Activated T-cell treated with anti-CD3 and anti-CD28 coated beads for 24 hours (primary cell): ENCODE data around the gene TTF2.

Source experiments
- DNase-seq: peaks from one replicate; pipeline ENCODE4 v3.0.0-alpha.2; 2020; ENCODE audit warnings: low read depth

TTF2 gene

GRCh38 chr1:117059678-117060440, at the start of gene TTF2:
Gene TTF2 (plus strand): TSS chr1:117060326. CDS start chr1:117060347, 21 bp downstream.
- DNase-seq: peak; percentile 94

- no peak for DNase-seq
These were observed 48.8 kb upstream of the TTF2 start for GRCh38 chr1:117011334-117011733.

DNA sequence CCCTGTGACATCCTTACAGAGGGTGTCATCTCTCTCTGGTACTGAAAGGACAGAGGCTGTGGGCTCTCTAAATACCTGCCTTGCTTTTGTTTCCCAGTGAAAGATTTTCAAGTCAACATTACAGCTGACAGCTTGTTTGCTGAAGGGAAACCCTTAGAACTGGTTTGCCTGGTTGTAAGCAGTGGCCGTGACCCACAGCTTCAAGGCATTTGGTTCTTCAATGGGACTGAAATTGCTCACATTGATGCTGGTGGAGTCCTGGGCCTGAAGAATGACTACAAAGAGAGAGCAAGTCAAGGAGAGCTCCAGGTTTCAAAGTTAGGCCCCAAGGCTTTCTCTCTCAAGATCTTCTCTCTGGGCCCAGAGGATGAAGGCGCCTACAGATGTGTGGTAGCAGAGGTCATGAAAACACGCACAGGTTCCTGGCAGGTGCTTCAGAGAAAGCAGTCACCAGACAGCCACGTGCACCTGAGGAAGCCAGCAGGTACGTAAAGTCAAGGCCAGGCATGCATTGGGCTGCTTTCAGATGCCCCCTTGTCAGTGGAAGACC, 46.7 kb upstream of the TTF2 start:
- no peak for DNase-seq

DNA sequence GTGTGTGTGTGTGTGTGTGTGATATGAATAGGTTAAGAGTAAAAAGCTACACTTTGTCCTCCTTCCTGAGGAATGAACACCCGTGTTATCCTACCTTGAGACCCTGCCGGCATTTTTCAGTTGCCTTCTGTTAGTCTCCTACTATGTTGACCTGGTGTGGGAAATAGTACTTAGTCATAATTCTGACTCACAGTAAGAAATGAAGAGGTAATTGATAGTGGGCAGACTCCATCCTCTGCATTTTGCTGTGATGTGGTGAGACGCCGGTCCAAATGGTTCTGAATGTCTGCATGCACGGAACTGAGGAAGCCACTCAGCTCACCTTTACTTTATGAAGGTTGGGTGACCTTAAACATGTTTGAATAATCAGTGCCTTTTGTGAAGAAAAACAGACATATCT, 45.9 kb upstream of the TTF2 start:
- no peak for DNase-seq

- no peak for DNase-seq
These were observed 44.4 kb upstream of the TTF2 start for GRCh38 chr1:117015724-117016123.

DNA sequence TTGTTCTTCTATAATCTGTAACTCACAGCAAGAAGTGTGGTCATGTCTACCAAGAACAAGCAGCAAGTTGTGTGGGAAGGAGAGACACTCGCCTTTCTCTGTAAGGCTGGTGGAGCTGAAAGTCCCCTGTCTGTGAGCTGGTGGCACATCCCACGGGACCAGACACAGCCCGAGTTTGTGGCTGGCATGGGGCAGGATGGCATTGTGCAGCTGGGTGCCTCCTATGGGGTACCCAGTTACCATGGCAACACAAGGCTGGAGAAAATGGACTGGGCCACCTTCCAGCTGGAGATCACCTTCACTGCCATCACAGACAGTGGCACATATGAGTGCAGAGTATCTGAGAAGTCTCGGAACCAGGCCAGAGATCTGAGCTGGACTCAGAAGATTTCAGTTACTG, 43.1 kb upstream of the TTF2 start:
- DNase-seq: no peak

DNA sequence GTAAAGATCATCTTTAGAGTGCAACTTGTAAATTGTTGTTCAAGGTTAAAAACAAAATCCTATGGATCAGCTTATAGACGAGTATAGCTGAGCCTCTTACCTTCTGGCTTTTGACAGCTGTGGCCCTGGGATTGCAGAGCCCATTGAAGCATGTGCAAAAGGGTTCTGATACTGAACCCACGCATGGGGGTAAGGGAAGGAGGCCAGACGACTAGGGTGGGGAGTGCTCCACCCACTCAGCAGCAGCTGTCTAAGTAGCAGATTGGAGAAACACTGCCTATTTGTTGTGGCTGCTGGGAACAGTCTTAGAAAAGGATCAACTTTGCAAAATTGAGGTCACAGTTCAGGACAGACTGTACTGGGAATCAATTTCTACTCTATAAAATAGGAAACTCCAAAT, 42.5 kb upstream of the TTF2 start:
- DNase-seq: no peak

DNA sequence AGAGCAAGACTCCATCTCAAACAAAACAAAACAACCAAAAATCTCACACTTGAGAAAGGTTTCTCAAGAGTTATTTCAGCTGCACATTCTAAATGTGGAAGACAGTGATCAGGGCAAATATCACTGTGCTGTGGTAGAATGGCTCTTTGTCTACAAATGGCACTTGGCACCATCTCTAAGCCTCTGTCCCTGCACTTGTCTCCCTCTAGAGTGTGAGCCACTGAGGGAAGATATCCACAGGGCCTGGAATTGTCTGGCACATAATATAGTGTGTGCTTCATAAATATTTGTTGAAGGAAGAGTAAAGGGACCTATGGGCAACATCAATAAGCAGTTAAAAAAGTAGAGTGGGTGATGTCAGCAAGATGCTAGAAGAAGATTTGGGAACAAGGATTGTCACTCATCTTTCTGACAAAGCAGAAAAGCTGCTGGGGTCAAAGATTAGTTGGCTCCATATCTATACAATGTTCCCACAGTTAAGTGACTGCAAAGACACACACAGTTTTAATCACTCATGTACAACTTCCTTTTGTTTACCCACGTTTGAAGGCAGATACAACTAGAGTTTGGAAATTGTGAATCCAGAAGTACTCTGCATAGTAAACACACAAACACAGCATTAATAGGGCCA, 39.5 kb upstream of the TTF2 start:
- DNase-seq: no peak

DNA sequence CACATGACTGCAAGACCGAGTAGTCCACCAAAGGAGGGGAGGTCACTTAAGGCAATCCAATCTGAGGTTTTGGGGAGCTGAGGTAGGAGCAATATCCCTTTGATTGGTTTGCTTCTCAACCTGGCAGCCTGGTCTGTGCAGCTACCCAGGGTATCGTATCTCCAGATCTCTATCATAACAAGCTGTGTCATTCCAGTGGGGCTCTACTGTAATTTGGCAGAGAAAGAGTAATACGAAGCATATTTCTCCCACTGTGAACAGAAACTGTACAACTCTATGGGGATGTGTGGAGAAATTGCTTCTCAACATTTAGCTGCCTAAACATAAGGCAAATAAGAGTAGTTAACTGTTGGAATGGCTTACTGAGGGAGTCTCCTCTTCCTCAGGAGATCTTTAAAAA, 38.0 kb upstream of the TTF2 start:
- DNase-seq: no peak

- DNase-seq: no peak
These were observed 34.6 kb upstream of the TTF2 start for GRCh38 chr1:117025568-117025967.

DNA sequence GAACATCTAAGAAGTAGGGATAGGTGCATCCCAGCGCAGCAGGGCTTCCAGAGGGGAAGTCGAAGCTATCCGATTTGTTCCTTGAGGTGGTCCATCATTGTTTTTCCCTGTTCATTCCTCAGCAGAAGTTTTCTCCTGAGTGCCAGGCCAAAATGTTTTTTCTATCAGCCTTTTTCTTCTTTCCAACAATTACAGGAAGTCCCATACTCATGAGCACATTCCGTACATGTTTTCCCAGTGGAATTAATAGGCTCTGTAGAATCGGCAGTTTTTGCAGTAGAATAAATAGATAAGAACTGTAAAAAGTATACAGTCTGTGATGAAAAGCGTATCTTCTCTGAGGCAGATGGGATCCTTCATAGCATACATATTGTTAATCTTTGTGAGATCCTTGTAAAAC, 33.8 kb upstream of the TTF2 start:
- DNase-seq: no peak

DNA sequence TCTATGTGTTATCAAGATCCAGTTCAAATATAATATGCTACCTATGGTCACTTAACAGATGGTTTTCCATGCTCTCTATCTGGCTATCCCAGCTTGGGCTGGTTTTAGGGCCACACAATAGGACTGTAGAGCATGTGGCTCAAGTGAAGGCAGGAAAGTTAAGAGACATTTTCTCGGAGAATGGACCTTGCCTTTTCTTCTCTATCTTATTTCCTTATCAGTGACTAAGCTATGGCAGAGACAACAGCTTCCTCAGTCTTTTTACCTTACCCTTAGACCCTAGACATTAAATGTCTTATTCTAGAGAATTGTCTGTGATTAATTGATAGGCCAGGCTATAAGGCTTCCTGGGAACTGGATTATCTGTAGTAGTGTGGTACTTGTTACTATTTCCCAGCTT, 30.4 kb upstream of the TTF2 start:
- DNase-seq: no peak

DNA sequence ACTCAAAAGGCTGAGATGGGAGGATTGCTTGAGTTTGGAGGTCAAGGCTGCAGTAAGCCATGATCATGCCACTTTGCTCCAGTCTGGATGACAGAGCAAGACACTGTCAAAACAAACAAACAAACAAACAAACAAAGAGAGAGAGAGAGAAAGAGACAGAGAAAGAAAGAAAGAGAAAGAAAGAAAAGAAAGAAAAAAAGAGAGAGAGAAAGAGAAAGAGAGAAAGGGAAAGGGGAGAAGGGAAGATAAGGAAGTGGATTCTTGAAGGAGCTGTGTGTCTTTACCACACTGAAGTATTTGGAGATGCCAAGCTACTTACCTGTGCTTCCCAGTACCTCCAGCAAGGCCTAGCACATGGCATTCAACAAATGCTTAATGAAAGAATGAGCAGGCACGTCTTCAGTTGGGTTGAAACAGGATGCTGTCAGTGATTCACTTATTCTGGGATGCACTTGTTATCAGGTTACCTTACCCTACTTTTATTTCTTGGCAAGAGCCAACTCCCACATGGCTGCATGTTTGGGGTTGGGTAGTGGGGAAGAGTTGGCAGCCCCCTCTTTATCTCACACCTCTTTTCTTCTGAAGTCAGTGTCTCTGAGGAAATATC, 29.8 kb upstream of the TTF2 start:
- DNase-seq: no peak

DNA sequence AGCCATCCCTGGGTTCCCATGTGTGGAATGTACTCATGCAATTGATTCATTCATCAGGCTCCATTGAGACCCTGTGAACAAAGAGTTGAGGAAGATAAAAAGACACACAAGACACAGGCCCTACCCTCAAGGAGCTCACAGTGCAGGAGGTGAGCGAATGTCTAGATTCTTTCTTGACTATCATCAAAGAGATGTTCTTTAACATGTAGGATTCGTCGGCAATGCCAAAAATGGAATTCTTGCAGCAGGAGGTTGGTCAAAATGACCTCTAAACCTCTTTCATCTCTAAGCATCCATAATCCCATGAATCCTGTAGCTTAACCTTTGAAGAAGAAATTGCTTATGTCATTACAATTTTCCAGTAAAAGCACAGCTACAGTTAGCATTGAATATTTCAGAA, 27.9 kb upstream of the TTF2 start:
- no peak for DNase-seq

DNA sequence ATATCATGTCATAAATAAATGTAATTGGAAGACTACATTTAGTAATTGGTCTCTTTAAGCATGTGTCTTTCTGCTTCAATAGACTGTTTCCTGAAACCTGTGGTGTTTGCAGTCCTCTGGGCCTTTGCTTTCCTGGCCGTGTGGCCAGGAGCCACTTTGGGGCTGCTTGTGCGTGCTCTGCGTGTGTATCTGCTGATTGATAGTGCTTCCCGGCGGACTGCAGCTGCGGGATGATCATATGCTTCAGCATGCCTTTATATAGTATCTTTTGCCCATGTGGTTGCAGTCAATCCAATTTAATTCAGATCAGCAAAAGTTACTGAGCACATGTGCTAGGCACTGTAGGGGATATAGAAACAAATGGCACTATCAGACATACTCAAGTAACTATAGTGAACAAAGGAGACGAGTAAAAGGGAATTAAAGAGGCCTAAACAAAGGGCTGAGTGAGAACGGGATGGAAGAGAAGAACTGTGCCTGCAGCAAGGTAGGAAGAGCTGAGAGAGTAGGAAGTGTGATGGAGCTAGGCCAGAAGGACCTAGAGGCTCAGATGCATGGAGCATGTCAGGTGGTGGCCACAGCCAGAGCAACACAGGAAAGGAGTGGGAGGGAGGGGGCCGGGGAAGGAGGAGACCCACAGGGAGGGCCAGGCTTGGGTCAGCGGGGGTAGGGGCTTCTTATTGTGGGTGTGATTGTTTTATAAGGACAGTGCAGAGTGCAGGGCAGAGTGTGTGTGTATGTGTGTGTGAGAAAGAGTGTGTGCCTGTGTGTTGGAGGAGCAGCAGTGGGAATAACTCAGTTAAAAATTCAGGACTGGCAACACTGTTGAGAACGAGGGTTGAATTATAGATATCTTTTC, 27.2 kb upstream of the TTF2 start:
- no peak for DNase-seq

- no peak for DNase-seq
These were observed 26.4 kb upstream of the TTF2 start for GRCh38 chr1:117033772-117034171.

GRCh38 chr1:117034791-117035290, 25.3 kb upstream of the TTF2 start:
- DNase-seq: no peak

- DNase-seq: no peak
These were observed 24.1 kb upstream of the TTF2 start for GRCh38 chr1:117036018-117036461.

GRCh38 chr1:117037802-117038201, 22.3 kb upstream of the TTF2 start:
- DNase-seq: no peak

- no peak for DNase-seq
These were observed 21.9 kb upstream of the TTF2 start for GRCh38 chr1:117038236-117038635.

GRCh38 chr1:117044217-117044616, 15.9 kb upstream of the TTF2 start:
- DNase-seq: no peak

DNA sequence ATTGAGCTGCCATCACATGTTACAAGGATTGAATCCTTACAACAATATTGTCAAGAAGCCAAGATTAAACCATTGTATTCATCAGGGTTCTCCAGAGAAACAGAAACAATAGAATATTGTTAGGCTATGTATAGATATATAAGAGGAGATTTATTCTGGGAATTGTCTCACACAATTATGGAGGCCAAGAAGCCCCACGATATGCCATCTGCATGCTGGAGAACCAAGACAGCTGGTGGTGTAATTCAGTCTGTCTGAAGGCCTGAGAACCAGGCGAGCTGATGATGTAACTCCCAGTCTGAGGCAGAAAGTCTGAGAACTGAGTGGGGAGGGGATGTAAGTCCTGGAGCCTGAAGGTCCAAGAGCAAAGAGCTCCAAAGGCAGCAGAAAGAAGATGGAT, 14.5 kb upstream of the TTF2 start:
- no peak for DNase-seq
